H9 (cell line): ENCODE measurements around the gene KANK2. TPM values are rescaled to one million over a fixed set of nuclear protein-coding genes. Genes with fewer than 3 reads are reported as not detected.

ENCODE experiments used
- DNase-seq: peaks from one replicate; pipeline ENCODE4 v3.0.0-alpha.2; 2017
- H2AFZ ChIP-seq: one replicate; pipeline ENCODE4 v1.6.1; 2013; ENCODE audit warnings: mild to moderate bottlenecking, low read length, control low read depth, moderate library complexity
- H2AK5ac ChIP-seq: 2 replicates; pipeline ENCODE4 v1.6.1; 2013; ENCODE audit warnings: low read length, control low read depth, mixed read lengths; ENCODE audit not compliant: insufficient read length
- H2BK120ac ChIP-seq: one replicate; pipeline ENCODE4 v1.6.1; 2013; ENCODE audit warnings: low read depth, mild to moderate bottlenecking, low read length, control low read depth, inconsistent platforms; ENCODE audit not compliant: poor library complexity, severe bottlenecking
- H2BK12ac ChIP-seq: 2 replicates; pipeline ENCODE4 v1.6.1; 2013; ENCODE audit warnings: low read length, control low read depth, mixed read lengths, low read depth; ENCODE audit not compliant: insufficient read length
- H2BK15ac ChIP-seq: 2 replicates; pipeline ENCODE4 v1.6.1; 2013; ENCODE audit warnings: low read depth, low read length, control low read depth
- H2BK20ac ChIP-seq: one replicate; pipeline ENCODE4 v1.6.1; 2013; ENCODE audit warnings: low read depth, mild to moderate bottlenecking, low read length, control low read depth, inconsistent platforms; ENCODE audit not compliant: poor library complexity, severe bottlenecking
- H2BK5ac ChIP-seq: 2 replicates; pipeline ENCODE4 v1.6.1; 2013; ENCODE audit warnings: low read length, control low read depth, mixed read lengths; ENCODE audit not compliant: insufficient read length
- H3K14ac ChIP-seq: 2 replicates; pipeline ENCODE4 v1.6.1; 2013; ENCODE audit warnings: low read length, control low read depth; ENCODE audit not compliant: insufficient read depth
- H3K18ac ChIP-seq: 2 replicates; pipeline ENCODE4 v1.6.1; 2013; ENCODE audit warnings: low read depth, mild to moderate bottlenecking, mixed read lengths, low read length, control low read depth; ENCODE audit not compliant: insufficient read length
- H3K23ac ChIP-seq: 2 replicates; pipeline ENCODE4 v1.6.1; 2013; ENCODE audit warnings: low read length, control low read depth, mixed read lengths, low read depth; ENCODE audit not compliant: insufficient read length
- H3K23me2 ChIP-seq: 2 replicates; pipeline ENCODE4 v1.6.1; 2013; ENCODE audit warnings: low read depth, mild to moderate bottlenecking, mixed read lengths, low read length, control low read depth; ENCODE audit not compliant: insufficient read length, poor library complexity, severe bottlenecking
- H3K27ac ChIP-seq: 2 replicates; pipeline ENCODE4 v1.5.1; 2013; ENCODE audit warnings: low read length, control low read depth, mixed read lengths, low read depth; ENCODE audit not compliant: insufficient read length
- H3K27me3 ChIP-seq: 2 replicates; pipeline ENCODE4 v1.6.1; 2013; ENCODE audit warnings: low read length, control low read depth, inconsistent platforms; ENCODE audit not compliant: insufficient read depth
- H3K4ac ChIP-seq: 2 replicates; pipeline ENCODE4 v1.6.1; 2013; ENCODE audit warnings: low read depth, mild to moderate bottlenecking, control low read depth, inconsistent platforms, low read length, moderate library complexity
- H3K4me1 ChIP-seq: 2 replicates; pipeline ENCODE4 v1.6.1; 2013; ENCODE audit warnings: low read length, control low read depth, inconsistent platforms; ENCODE audit not compliant: insufficient read depth
- H3K4me2 ChIP-seq: 2 replicates; pipeline ENCODE4 v1.6.1; 2013; ENCODE audit warnings: low read length, control low read depth, mixed read lengths; ENCODE audit not compliant: insufficient read length, insufficient read depth
- H3K56ac ChIP-seq: 2 replicates; pipeline ENCODE4 v1.6.1; 2013; ENCODE audit warnings: low read depth, mild to moderate bottlenecking, mixed read lengths, low read length, control low read depth; ENCODE audit not compliant: insufficient read length
- H3K79me1 ChIP-seq: 2 replicates; pipeline ENCODE4 v1.6.1; 2013; ENCODE audit warnings: low read depth, mild to moderate bottlenecking, moderate library complexity, low read length, control low read depth, inconsistent platforms; ENCODE audit not compliant: insufficient read depth, poor library complexity, severe bottlenecking
- H3K79me2 ChIP-seq: 2 replicates; pipeline ENCODE4 v1.6.1; 2013; ENCODE audit warnings: low read length, control low read depth, inconsistent platforms; ENCODE audit not compliant: insufficient read depth
- H3K9ac ChIP-seq: 2 replicates; pipeline ENCODE4 v1.6.1; 2013; ENCODE audit warnings: low read length, control low read depth, mixed read lengths; ENCODE audit not compliant: insufficient read length; ENCODE audit errors: extremely low read depth
- H3K9me3 ChIP-seq: one replicate; pipeline ENCODE4 v1.6.1; 2013; ENCODE audit warnings: low read depth, low read length, inconsistent platforms; ENCODE audit not compliant: control insufficient read depth
- H3T11ph ChIP-seq: one replicate; pipeline ENCODE4 v1.6.1; 2013; ENCODE audit warnings: mild to moderate bottlenecking, low read length, control low read depth, inconsistent platforms
- H4K20me1 ChIP-seq: one replicate; pipeline ENCODE4 v1.6.1; 2013; ENCODE audit not compliant: control insufficient read depth, insufficient read length, insufficient read depth
- H4K5ac ChIP-seq: 2 replicates; pipeline ENCODE4 v1.6.1; 2013; ENCODE audit warnings: low read depth, mild to moderate bottlenecking, mixed read lengths, low read length, control low read depth; ENCODE audit not compliant: insufficient read length
- H4K8ac ChIP-seq: replicated peaks from 2 replicates; pipeline ENCODE4 v1.6.1; 2013; ENCODE audit warnings: low read length, control low read depth, mixed read lengths, low read depth; ENCODE audit not compliant: insufficient read length
- H4K91ac ChIP-seq: 2 replicates; pipeline ENCODE4 v1.6.1; 2013; ENCODE audit warnings: low read depth, mild to moderate bottlenecking, moderate library complexity, mixed read lengths, low read length, control low read depth; ENCODE audit not compliant: insufficient read length
- H3K27ac Mint-ChIP-seq, 3 experiments: 2 replicates in 2 of 3; 3 replicates in 1 of 3; pipeline ENCODE4 v1.8.0; 2020 to 2021; ENCODE audit warnings: mixed read lengths in 3 of 3, mild to moderate bottlenecking in 1 of 3, moderate library complexity in 1 of 3
- H3K27me3 Mint-ChIP-seq: 2 replicates; pipeline ENCODE4 v1.8.0; 2021; ENCODE audit warnings: low read depth, mild to moderate bottlenecking, moderate library complexity, mixed read lengths
- H3K36me3 Mint-ChIP-seq, 3 experiments: 2 replicates in 2 of 3; 3 replicates in 1 of 3; pipeline ENCODE4 v1.8.0; 2020 to 2021; ENCODE audit warnings: low read depth in 3 of 3, mixed read lengths in 3 of 3; ENCODE audit not compliant: insufficient read depth in 1 of 3
- H3K4me1 Mint-ChIP-seq, 2 experiments: 2 replicates each; pipeline ENCODE4 v1.8.0; 2020; ENCODE audit warnings: mixed read lengths in 2 of 2
- H3K4me3 Mint-ChIP-seq, 2 experiments: 2 replicates in 1 of 2; 3 replicates in 1 of 2; pipeline ENCODE4 v1.8.0; 2020 to 2021; ENCODE audit warnings: mild to moderate bottlenecking in 2 of 2, mixed read lengths in 2 of 2, moderate library complexity in 1 of 2
- H3K9me3 Mint-ChIP-seq, 2 experiments: 2 replicates in 1 of 2; 3 replicates in 1 of 2; pipeline ENCODE4 v1.8.0; 2020; ENCODE audit warnings: mild to moderate bottlenecking in 2 of 2, mixed read lengths in 2 of 2, moderate library complexity in 1 of 2
- CTCF ChIP-seq: fragments of 200-600 bp; sonication (generic); conservative IDR thresholded peaks from 3 replicates; pipeline ENCODE4 v1.8.0; 2021; ENCODE audit warnings: antibody characterized with exemption, mild to moderate bottlenecking
- WGBS: extraction: QIAGEN DNeasy Blood & Tissue Kit; methylation state at CpG from one replicate; pipeline ENCODE4 v1.1.7; 2013; ENCODE audit warnings: missing lambda C conversion rate, low lambda C conversion rate, mixed read lengths; ENCODE audit not compliant: insufficient read length; ENCODE audit errors: extremely low coverage; 5-methylcytosine and 5-hydroxymethylcytosine counted together
- total RNA-seq: library from RNA; stranded (reverse); gene quantifications from 2 replicates; pipeline ENCODE4 v1.2.1, GENCODE V29; 2021

Gene KANK2
- total RNA-seq, 1 experiment from 2014 or later: 42.0 TPM

DNA sequence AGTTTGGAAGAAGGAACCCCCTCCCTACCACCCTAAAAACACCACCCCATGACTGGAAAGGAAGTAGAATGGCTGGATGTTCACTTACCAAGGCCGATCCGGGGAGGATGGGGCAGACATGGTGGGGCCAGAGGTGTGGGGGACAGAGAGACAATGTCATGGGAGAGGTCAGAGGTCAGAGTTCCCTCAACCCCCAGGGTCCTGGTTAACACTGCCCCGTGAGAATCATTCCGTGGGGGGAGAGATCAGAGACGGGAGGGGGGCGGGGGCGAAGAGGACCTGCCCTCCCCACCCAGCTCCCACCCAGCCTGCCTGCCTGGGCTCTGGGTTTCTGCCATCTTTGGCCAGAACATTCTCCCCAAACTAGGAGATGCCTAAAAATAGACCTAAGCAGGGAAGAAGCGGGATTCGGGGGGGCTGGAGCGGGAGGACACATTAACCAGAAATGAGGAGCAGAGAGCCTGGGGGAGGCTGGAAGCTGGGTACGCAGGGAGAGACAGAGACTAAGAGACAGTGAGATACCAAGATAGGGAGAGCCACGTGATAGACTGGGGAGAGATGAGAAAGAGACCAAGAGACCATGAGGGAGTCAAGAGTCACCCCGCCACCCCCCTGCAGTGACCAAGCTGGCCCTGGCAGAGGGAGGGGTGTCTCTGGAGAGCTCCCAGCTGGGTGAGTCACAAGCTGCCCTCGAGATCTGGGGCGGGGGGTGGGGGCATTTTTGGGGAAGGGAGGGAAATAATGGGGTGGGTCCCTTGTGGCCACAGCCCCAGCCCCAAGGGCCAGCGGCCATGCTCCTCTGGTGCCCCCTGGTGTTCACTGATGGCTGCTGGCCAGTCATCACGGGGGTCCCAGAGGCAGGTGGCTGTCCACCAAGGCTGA, 6.1 kb upstream of the KANK2 start:
- Histone ChIP-seq H2BK5ac (no peak overlapping the region), H3K9ac (no peak overlapping the region), H3T11ph (no peak overlapping the region), H3K27ac (no peak overlapping the region), H3K79me2 (no peaks in the 10 kb centered on the region), H2BK20ac (no peak overlapping the region), H3K4me1 (no peaks in the 10 kb centered on the region), H3K23ac (no peak overlapping the region), H3K9me3 (no peaks in the 10 kb centered on the region), H3K79me1 (no peaks in the 10 kb centered on the region), H3K18ac (no peak overlapping the region), H4K5ac (no peak overlapping the region), H3K27me3 (no peaks in the 10 kb centered on the region), H2BK12ac (no peak overlapping the region), H3K4ac (no peak overlapping the region), H2BK15ac (no peak overlapping the region), H2AFZ (no peak overlapping the region), H3K14ac (no peak overlapping the region), H4K8ac (no peak overlapping the region), H3K56ac (no peak overlapping the region), H2AK5ac (no peak overlapping the region), H4K91ac (no peak overlapping the region), H3K4me2 (no peak overlapping the region), H3K23me2 (no peaks in the 10 kb centered on the region), H4K20me1 (no peaks in the 10 kb centered on the region), H2BK120ac (no peak overlapping the region)
- no CpG with 5 or more reads among the region's 17 CpGs for WGBS
- H3K4me1 Mint-ChIP-seq: peaks cover 3 to 10% of the 10 kb centered on the region in 2 experiments; a peak in 3 of 4 replicates
- DNase-seq: peak; percentile 79
- H3K9me3 Mint-ChIP-seq: no peaks in the 10 kb centered on the region
- no peaks in the 10 kb centered on the region for H3K27me3 Mint-ChIP-seq
- H3K4me3 Mint-ChIP-seq: no peak overlapping the region
- H3K27ac Mint-ChIP-seq: peak overlapping the region in 2 of 3 experiments; percentile 55 to 64; a peak in 2 of 7 replicates
- peaks cover 0 to 38% (median 23%) of the 10 kb centered on the region in 3 experiments; a peak in 5 of 7 replicates for H3K36me3 Mint-ChIP-seq
- peak; percentile 86 for TF ChIP-seq CTCF
